Lower lobe of right lung (tissue), 2 donors: ENCODE measurements around the gene IGSF6. TPM values are rescaled to one million over a fixed set of nuclear protein-coding genes. Genes with fewer than 3 reads are reported as not detected.

ENCODE experiments used
- ATAC-seq, 2 donors: fragments of 200-7000 bp; cut with Tn5 transposase; one replicate each; pipeline ENCODE4 v1.9.1; 2020 to 2022; ENCODE audit warnings: mild to moderate bottlenecking in 2 of 2, moderate library complexity in 2 of 2
- DNase-seq: peaks from one replicate; pipeline ENCODE4 v3.0.0-alpha.2; 2020
- H3K27ac ChIP-seq: fragments of 200-600 bp; one replicate; pipeline ENCODE4 v1.8.0; 2022
- H3K27me3 ChIP-seq: fragments of 200-600 bp; one replicate; pipeline ENCODE4 v1.8.0; 2022; ENCODE audit warnings: low read depth
- H3K36me3 ChIP-seq: fragments of 200-600 bp; one replicate; pipeline ENCODE4 v1.8.0; 2022; ENCODE audit warnings: mild to moderate bottlenecking
- H3K4me1 ChIP-seq: fragments of 200-600 bp; one replicate; pipeline ENCODE4 v1.8.0; 2022
- H3K4me3 ChIP-seq: fragments of 200-600 bp; one replicate; pipeline ENCODE4 v1.8.0; 2022; ENCODE audit warnings: mild to moderate bottlenecking
- H3K9me3 ChIP-seq: fragments of 200-600 bp; one replicate; pipeline ENCODE4 v1.8.0; 2022
- CTCF ChIP-seq: fragments of 200-600 bp; IDR thresholded peaks from one replicate; pipeline ENCODE4 v1.8.0; 2022; ENCODE audit warnings: antibody characterized with exemption, mild to moderate bottlenecking
- intact Hi-C: fragments of 100-400 bp; cut with DNase I; formaldehyde crosslinking; loops from one replicate; pipeline ENCODE4 v1.11.0; 2022
- total RNA-seq: library from RNA; stranded (reverse); fragmentation: NEBNext Ultra II Directional; extraction: Animal tissue kit (Norgen Biotek cat#: 25700); gene quantifications from one replicate; pipeline ENCODE4 v1.2.1, GENCODE V29; 2021
- donor health status: DM: no; HTN: yes; CAD: no; lungs with severe emphysema.

The IGSF6 gene
- total RNA-seq, 1 donor from 2014 or later = 103 TPM

GRCh38 chr16:21667575-21667974, 15.2 kb upstream of the IGSF6 start:
- Histone ChIP-seq H3K27ac (no peak overlapping the region), H3K4me1 (no peaks in the 10 kb centered on the region), H3K27me3 (peaks cover 33% of the 10 kb centered on the region), H3K4me3 (no peak overlapping the region), H3K9me3 (no peaks in the 10 kb centered on the region), H3K36me3 (no peaks in the 10 kb centered on the region)
- DNase-seq (no peak), ATAC-seq (no peak)
- intact Hi-C loops = no loop called here
- no peak for TF ChIP-seq CTCF

GRCh38 chr16:21666772-21667171, 14.4 kb upstream of the IGSF6 start:
- H3K27me3 ChIP-seq = peaks cover 33% of the 10 kb centered on the region
- intact Hi-C loops = no loop called here

GRCh38 chr16:21664801-21665492, 12.5 kb upstream of the IGSF6 start:
- no peak overlapping the region for H3K27ac ChIP-seq
- no peak for DNase-seq
- no peak for TF ChIP-seq CTCF
- no peaks in the 10 kb centered on the region for H3K9me3 ChIP-seq
- intact Hi-C loops = no loop called here
- H3K4me1 ChIP-seq = no peaks in the 10 kb centered on the region
- ATAC-seq = no peak
- H3K36me3 ChIP-seq = no peaks in the 10 kb centered on the region
- H3K4me3 ChIP-seq = no peak overlapping the region
- H3K27me3 ChIP-seq = peaks cover 33% of the 10 kb centered on the region

More at GRCh38 chr16:21666772-21667171, 14.4 kb upstream of the IGSF6 start:
- no peaks in the 10 kb centered on the region for H3K4me1 ChIP-seq
- no peak overlapping the region for H3K27ac ChIP-seq
- H3K36me3 ChIP-seq = no peaks in the 10 kb centered on the region
- ATAC-seq (no peak), DNase-seq (no peak)
- no peak overlapping the region for H3K4me3 ChIP-seq
- no peaks in the 10 kb centered on the region for H3K9me3 ChIP-seq
- no peak for TF ChIP-seq CTCF

- H3K4me1 ChIP-seq = no peaks in the 10 kb centered on the region
- H3K27me3 ChIP-seq = peaks cover 33% of the 10 kb centered on the region
- no peak for TF ChIP-seq CTCF
- peak within 1 kb of the TSS; percentile 37 for H3K4me3 ChIP-seq
- no peaks in the 10 kb centered on the region for H3K36me3 ChIP-seq
- H3K27ac ChIP-seq = no peak within 1 kb of the TSS
- ATAC-seq (peak; percentile 63 to 73), DNase-seq (no peak)
- intact Hi-C loops = no loop called here
- H3K9me3 ChIP-seq = no peaks in the 10 kb centered on the region
Observed at GRCh38 chr16:21663889-21664647, 11.7 kb upstream of the IGSF6 start, which contains the start of gene OTOA. TSS of gene OTOA (plus strand) at chr16:21663968. CDS start at chr16:21678515, 14,547 bp downstream.

GRCh38 chr16:21659124-21659523, 6.7 kb upstream of the IGSF6 start:
- Histone ChIP-seq H3K9me3 (no peaks in the 10 kb centered on the region), H3K4me1 (peaks cover 19% of the 10 kb centered on the region), H3K4me3 (no peak overlapping the region), H3K27ac (no peak overlapping the region), H3K27me3 (peaks cover 8% of the 10 kb centered on the region), H3K36me3 (peaks cover 19% of the 10 kb centered on the region)
- intact Hi-C loops = no loop called here
- ATAC-seq = peak; percentile 31 to 40
- no peak for TF ChIP-seq CTCF
- no peak for DNase-seq
